Neuronal stem cell (in vitro differentiated cells): Measurements from ENCODE around the gene FIS1.
A peak's percentile ranks its signal among the peaks of the same experiment; 100 is the strongest.
"Not testable (repeated sequence)": the region's sequence is repeated elsewhere in the genome, so short reads cannot be mapped to it uniquely, and the experiment has no call there.

Experiments
- DNase-seq: peaks from one replicate; pipeline ENCODE4 v3.0.0-alpha.2; 2013; ENCODE audit warnings: low spot score
- H2AFZ ChIP-seq: one replicate; pipeline ENCODE4 v1.6.1; 2013; ENCODE audit warnings: mild to moderate bottlenecking, low read length, inconsistent platforms
- H2AK5ac ChIP-seq: 2 replicates; pipeline ENCODE4 v1.6.1; 2013; ENCODE audit warnings: low read depth, mild to moderate bottlenecking, inconsistent platforms, low read length, moderate library complexity, mixed read lengths
- H2BK120ac ChIP-seq: 2 replicates; pipeline ENCODE4 v1.6.1; 2013; ENCODE audit warnings: low read depth, mild to moderate bottlenecking, inconsistent platforms, low read length, moderate library complexity, mixed read lengths
- H2BK12ac ChIP-seq: one replicate; pipeline ENCODE4 v1.6.1; 2013; ENCODE audit warnings: low read length, inconsistent platforms
- H2BK15ac ChIP-seq: 2 replicates; pipeline ENCODE4 v1.6.1; 2013; ENCODE audit warnings: mild to moderate bottlenecking, low read length, inconsistent platforms, mixed read lengths
- H2BK5ac ChIP-seq: one replicate; pipeline ENCODE4 v1.6.1; 2013; ENCODE audit warnings: inconsistent platforms, mild to moderate bottlenecking, low read length, moderate library complexity
- H3K14ac ChIP-seq: one replicate; pipeline ENCODE4 v1.6.1; 2013; ENCODE audit warnings: low read length, inconsistent platforms
- H3K18ac ChIP-seq: 2 replicates; pipeline ENCODE4 v1.6.1; 2013; ENCODE audit warnings: low read length, inconsistent platforms
- H3K23ac ChIP-seq: 2 replicates; pipeline ENCODE4 v1.6.1; 2013; ENCODE audit warnings: low read depth, mild to moderate bottlenecking, mixed read lengths, low read length, inconsistent platforms; ENCODE audit not compliant: poor library complexity
- H3K27ac ChIP-seq: replicated peaks from 3 replicates; pipeline ENCODE4 v1.5.1; 2013; ENCODE audit warnings: low read length, inconsistent platforms
- H3K27me3 ChIP-seq, 3 experiments: 2 replicates each; pipeline ENCODE4 v1.6.1; 2013; ENCODE audit warnings: low read length in 3 of 3, mild to moderate bottlenecking in 2 of 3, inconsistent platforms in 1 of 3, low read depth in 1 of 3, mixed read lengths in 1 of 3, moderate library complexity in 1 of 3; ENCODE audit not compliant: control insufficient read depth in 3 of 3, insufficient read depth in 3 of 3
- H3K36me3 ChIP-seq, 2 donors: replicated peaks in 1 of 2; 2 replicates each; pipeline ENCODE4 v1.6.1; 2013; ENCODE audit warnings: low read length in 2 of 2; ENCODE audit not compliant: control insufficient read depth in 2 of 2, insufficient read depth in 2 of 2
- H3K4ac ChIP-seq: 2 replicates; pipeline ENCODE4 v1.6.1; 2013; ENCODE audit warnings: inconsistent platforms, mild to moderate bottlenecking, low read length, moderate library complexity
- H3K4me1 ChIP-seq, 2 donors: 1 replicate in 1 of 2; 2 replicates in 1 of 2; pipeline ENCODE4 v1.6.1; 2013; ENCODE audit warnings: low read length in 2 of 2, low read depth in 1 of 2; ENCODE audit not compliant: control insufficient read depth in 2 of 2, insufficient read depth in 1 of 2
- H3K4me2 ChIP-seq: one replicate; pipeline ENCODE4 v1.6.1; 2013; ENCODE audit warnings: mild to moderate bottlenecking, low read length, inconsistent platforms; ENCODE audit not compliant: insufficient read depth, poor library complexity, severe bottlenecking
- H3K4me3 ChIP-seq, 2 donors: 2 replicates each; pipeline ENCODE4 v1.5.1; 2013; ENCODE audit warnings: low read length in 2 of 2, mild to moderate bottlenecking in 2 of 2, inconsistent platforms in 1 of 2, moderate library complexity in 1 of 2
- H3K79me1 ChIP-seq: one replicate; pipeline ENCODE4 v1.6.1; 2013; ENCODE audit warnings: low read depth, mild to moderate bottlenecking, inconsistent platforms, low read length, moderate library complexity
- H3K9ac ChIP-seq: one replicate; pipeline ENCODE4 v1.6.1; 2013; ENCODE audit warnings: mild to moderate bottlenecking, low read depth, low read length, inconsistent platforms; ENCODE audit not compliant: poor library complexity
- H3K9me3 ChIP-seq, 2 donors: replicated peaks in 1 of 2; 2 replicates each; pipeline versions ENCODE3 to v1.6.1; 2013; ENCODE audit warnings: low read length in 2 of 2, mild to moderate bottlenecking in 2 of 2, inconsistent platforms in 1 of 2, low read depth in 1 of 2, mixed read lengths in 1 of 2, moderate library complexity in 1 of 2; ENCODE audit not compliant: control insufficient read depth in 2 of 2, insufficient read depth in 1 of 2
- H4K8ac ChIP-seq: one replicate; pipeline ENCODE4 v1.6.1; 2013; ENCODE audit warnings: low read depth, mild to moderate bottlenecking, inconsistent platforms, low read length, moderate library complexity
- H4K91ac ChIP-seq: one replicate; pipeline ENCODE4 v1.6.1; 2013; ENCODE audit warnings: low read length, low read depth, mild to moderate bottlenecking, inconsistent platforms; ENCODE audit not compliant: poor library complexity
- WGBS, 2 donors: extraction: QIAGEN DNeasy Blood & Tissue Kit; methylation state at CpG; one replicate each; pipeline ENCODE4 v1.1.7; 2013; ENCODE audit warnings: missing lambda C conversion rate in 2 of 2, mixed read lengths in 1 of 2; ENCODE audit not compliant: insufficient read length in 2 of 2, insufficient replicate concordance in 1 of 2; ENCODE audit errors: extremely low coverage in 2 of 2; 5-methylcytosine and 5-hydroxymethylcytosine counted together

The FIS1 gene

DNA sequence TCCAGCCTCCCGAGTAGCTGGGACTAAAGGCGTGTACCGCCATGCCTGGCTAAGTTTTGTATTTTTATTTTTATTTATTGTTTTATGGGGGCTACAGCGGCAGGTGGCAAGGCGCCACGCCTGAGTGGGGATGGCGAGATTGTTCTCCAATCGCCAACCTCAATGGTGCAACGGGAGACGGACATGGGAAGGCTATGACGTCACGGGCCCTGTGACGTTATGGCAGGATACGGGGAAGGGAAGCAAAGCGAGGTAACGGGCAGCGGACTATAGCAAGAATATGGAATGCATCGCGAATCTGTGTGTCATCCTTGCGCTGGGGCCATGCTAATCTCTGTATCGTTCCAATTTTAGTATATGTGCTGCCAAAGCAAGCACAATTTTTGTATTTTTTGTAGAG lies 24.8 kb upstream of the FIS1 start:
- no peaks in the 10 kb centered on the region for H3K27me3 ChIP-seq
- no peak overlapping the region for H3K18ac ChIP-seq
- peak overlapping the region; percentile 6 for H3K23ac ChIP-seq
- H2AFZ ChIP-seq, result no peak overlapping the region
- no peak overlapping the region for H2AK5ac ChIP-seq
- no peak overlapping the region for H4K8ac ChIP-seq
- peaks cover 7 to 8% of the 10 kb centered on the region in 2 donors for H3K4me1 ChIP-seq
- no CpG with 5 or more reads among the region's 21 CpGs for WGBS, 2 donors
- no peak overlapping the region for H3K4me2 ChIP-seq
- H3K4ac ChIP-seq, result no peak overlapping the region
- no peak overlapping the region for H3K27ac ChIP-seq
- H3K9me3 ChIP-seq, result no peaks in the 10 kb centered on the region
- no peak overlapping the region for H2BK15ac ChIP-seq
- no peak overlapping the region for H3K14ac ChIP-seq
- H3K36me3 ChIP-seq, result no peaks in the 10 kb centered on the region
- DNase-seq, result no peak
- no peak overlapping the region for H3K9ac ChIP-seq
- no peak overlapping the region for H4K91ac ChIP-seq
- no peaks in the 10 kb centered on the region for H3K79me1 ChIP-seq
- no peak overlapping the region for H2BK12ac ChIP-seq
- H2BK120ac ChIP-seq, result no peak overlapping the region
- no peak overlapping the region for H2BK5ac ChIP-seq
- peak overlapping the region in 1 of 2 donors; percentile 65 for H3K4me3 ChIP-seq

GRCh38 chr7:101265622-101266516 lies 21.0 kb upstream of the FIS1 start:
- no peak overlapping the region for H3K27ac ChIP-seq
- H3K9ac ChIP-seq, result no peak overlapping the region
- H4K8ac ChIP-seq, result no peak overlapping the region
- no peak overlapping the region for H3K4ac ChIP-seq
- no CpG with 5 or more reads among the region's 17 CpGs for whole genome bisulfite sequencing, 2 donors
- H3K14ac ChIP-seq, result no peak overlapping the region
- H3K4me1 ChIP-seq, result no peaks in the 10 kb centered on the region
- H2AK5ac ChIP-seq, result no peak overlapping the region
- no peak overlapping the region for H2AFZ ChIP-seq
- H3K23ac ChIP-seq, result no peak overlapping the region
- no peak overlapping the region for H2BK120ac ChIP-seq
- H3K36me3 ChIP-seq, result no peaks in the 10 kb centered on the region
- DNase-seq, result no peak
- no peak overlapping the region for H3K4me3 ChIP-seq
- H3K4me2 ChIP-seq, result no peak overlapping the region
- no peaks in the 10 kb centered on the region for H3K9me3 ChIP-seq
- H3K79me1 ChIP-seq, result no peaks in the 10 kb centered on the region
- H2BK15ac ChIP-seq, result no peak overlapping the region
- H3K18ac ChIP-seq, result no peak overlapping the region
- H2BK5ac ChIP-seq, result no peak overlapping the region
- no peaks in the 10 kb centered on the region for H3K27me3 ChIP-seq
- no peak overlapping the region for H4K91ac ChIP-seq
- no peak overlapping the region for H2BK12ac ChIP-seq

- peak overlapping the region; percentile 35 for H3K18ac ChIP-seq
- H3K23ac ChIP-seq, H3K9ac ChIP-seq, H3K36me3 ChIP-seq, H3K4ac ChIP-seq, H3K4me3 ChIP-seq, DNase-seq, H4K91ac ChIP-seq, H2BK5ac ChIP-seq, H2BK120ac ChIP-seq, H2BK15ac ChIP-seq, H3K79me1 ChIP-seq, H3K27ac ChIP-seq, H3K4me2 ChIP-seq, H4K8ac ChIP-seq, H3K4me1 ChIP-seq, H2BK12ac ChIP-seq, H3K14ac ChIP-seq, H3K27me3 ChIP-seq, H3K9me3 ChIP-seq: not testable (repeated sequence)
- WGBS, 2 donors, result no CpG with 5 or more reads among the region's 6 CpGs
- H2AFZ ChIP-seq, result peak overlapping the region; percentile 8
- H2AK5ac ChIP-seq, result peak overlapping the region; percentile 11
Measured at GRCh38 chr7:101264102-101264706, 19.3 kb upstream of the FIS1 start.

- H2BK5ac ChIP-seq, result no peak overlapping the region
- no peak overlapping the region for H3K9ac ChIP-seq
- no peak overlapping the region for H3K23ac ChIP-seq
- no peak overlapping the region for H3K4me3 ChIP-seq
- no peak overlapping the region for H3K18ac ChIP-seq
- no peak overlapping the region for H2AFZ ChIP-seq
- no peak overlapping the region for H2AK5ac ChIP-seq
- no peaks in the 10 kb centered on the region for H3K36me3 ChIP-seq
- no peaks in the 10 kb centered on the region for H3K9me3 ChIP-seq
- no peaks in the 10 kb centered on the region for H3K27me3 ChIP-seq
- H2BK12ac ChIP-seq, result no peak overlapping the region
- H3K27ac ChIP-seq, result no peak overlapping the region
- no peak overlapping the region for H3K4me2 ChIP-seq
- H3K79me1 ChIP-seq, result no peaks in the 10 kb centered on the region
- no peak overlapping the region for H2BK15ac ChIP-seq
- DNase-seq, result no peak
- no peak overlapping the region for H3K14ac ChIP-seq
- no peak overlapping the region for H2BK120ac ChIP-seq
- no CpG with 5 or more reads among the region's 7 CpGs for WGBS, 2 donors
- no peaks in the 10 kb centered on the region for H3K4me1 ChIP-seq
- no peak overlapping the region for H4K8ac ChIP-seq
- H3K4ac ChIP-seq, result no peak overlapping the region
- H4K91ac ChIP-seq, result no peak overlapping the region
Measured at GRCh38 chr7:101258243-101258731, 13.4 kb upstream of the FIS1 start.
